A673 (cell line): ENCODE results near the gene OR14A2. TPM values are rescaled to one million over a fixed set of nuclear protein-coding genes. Genes with fewer than 3 reads are reported as not detected.

Source experiments
- BruUV-seq: library from RNA; stranded (reverse); fragments of 400-500 nt; replicated peaks from 2 replicates; lab custom pipeline; 2021; lab: Mats Ljungman, UMichigan
- CTCF ChIA-PET: fragments of 300-600 bp; sonication (Branson Sonifier 250); formaldehyde crosslinking; loops from one replicate; lab custom pipeline; 2022; ENCODE audit warnings: antibody characterized with exemption; lab: Charles Lee
- POLR2A ChIA-PET: fragments of 300-600 bp; sonication (Branson Sonifier 250); formaldehyde crosslinking; loops from one replicate; lab custom pipeline; 2022; ENCODE audit warnings: antibody characterized with exemption; ENCODE audit not compliant: low non-redundant PET; lab: Charles Lee
- DNase-seq: peaks from one replicate; pipeline ENCODE4 v3.0.0-alpha.2; 2015; ENCODE audit warnings: low spot score
- H3K27ac ChIP-seq: fragments of 200-600 bp; sonication (generic); 2 replicates; pipeline ENCODE4 v1.5.1; 2016; ENCODE audit warnings: mixed run types, low read depth, mild to moderate bottlenecking, mixed read lengths, antibody characterized with exemption, low read length; ENCODE audit not compliant: poor library complexity, severe bottlenecking
- H3K27me3 ChIP-seq: fragments of 200-600 bp; sonication (generic); replicated peaks from 2 replicates; pipeline ENCODE4 v1.6.1; 2017; ENCODE audit warnings: mixed run types, low read depth, mild to moderate bottlenecking, mixed read lengths, antibody characterized with exemption, low read length; ENCODE audit not compliant: insufficient read depth, poor library complexity
- H3K36me3 ChIP-seq: fragments of 200-600 bp; sonication (generic); 2 replicates; pipeline ENCODE4 v1.6.1; 2016; ENCODE audit warnings: mixed run types, mild to moderate bottlenecking, mixed read lengths, antibody characterized with exemption, low read length; ENCODE audit not compliant: insufficient read depth, poor library complexity, severe bottlenecking
- H3K4me1 ChIP-seq: fragments of 200-600 bp; sonication (generic); 2 replicates; pipeline ENCODE4 v1.6.1; 2017; ENCODE audit warnings: mixed run types, mild to moderate bottlenecking, mixed read lengths, antibody characterized with exemption, low read length; ENCODE audit not compliant: insufficient read depth, poor library complexity, severe bottlenecking
- H3K4me3 ChIP-seq: fragments of 200-600 bp; sonication (generic); 2 replicates; pipeline ENCODE4 v1.5.1; 2016; ENCODE audit warnings: low read depth, mixed run types, mild to moderate bottlenecking, mixed read lengths, low read length; ENCODE audit not compliant: poor library complexity, severe bottlenecking
- H3K9me3 ChIP-seq: fragments of 200-600 bp; sonication (generic); 2 replicates; pipeline ENCODE4 v1.6.1; 2016; ENCODE audit warnings: mixed run types, low read depth, mild to moderate bottlenecking, mixed read lengths, antibody characterized with exemption, low read length; ENCODE audit not compliant: poor library complexity, severe bottlenecking
- CTCF ChIP-seq: fragments of 300-800, 200-600 bp; sonication (generic); conservative IDR thresholded peaks from 2 replicates; pipeline ENCODE4 v1.5.1; 2017; ENCODE audit warnings: low read depth, mild to moderate bottlenecking, antibody characterized with exemption, low read length, moderate library complexity, mixed read lengths
- EZH2 ChIP-seq: fragments of 200-600 bp; sonication (generic); IDR thresholded peaks from 2 replicates; pipeline ENCODE4 v1.6.1; 2017; ENCODE audit warnings: borderline replicate concordance, low read depth, mild to moderate bottlenecking, mixed read lengths, antibody characterized with exemption, low read length; ENCODE audit not compliant: poor library complexity, severe bottlenecking
- intact Hi-C: fragments of 100-400 bp; cut with micrococcal nuclease; formaldehyde crosslinking; loops from one replicate; pipeline ENCODE4 v1.10.0; 2022; ENCODE audit not compliant: unreplicated experiment
- total RNA-seq: library from RNA; stranded (reverse); gene quantifications from 2 replicates; pipeline ENCODE4 v1.2.3, GENCODE V29; 2021

Gene OR14A2
- total RNA-seq, 1 experiment from 2014 or later: not detected

DNA sequence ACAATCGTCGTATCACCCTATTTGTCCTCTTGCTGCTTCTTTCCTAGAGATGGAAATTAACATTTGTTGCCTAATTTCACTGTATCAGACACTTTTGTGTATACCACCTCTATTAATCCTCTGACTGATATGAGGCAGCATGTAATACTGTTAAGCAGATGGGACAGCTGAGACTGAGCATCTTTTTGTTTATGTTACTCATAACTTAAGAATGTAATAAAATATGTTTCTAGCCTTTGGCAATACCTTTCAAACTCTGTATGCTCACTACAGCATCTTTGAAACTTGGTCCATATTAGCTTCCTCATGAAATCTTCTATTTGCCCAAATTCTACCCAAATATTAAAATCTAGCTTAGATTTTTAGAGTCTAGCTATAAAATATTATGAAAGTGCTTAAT lies 7.2 kb downstream of the OR14A2 start:
- intact Hi-C loops: no loop called here
- no peaks in the 10 kb centered on the region for H3K36me3 ChIP-seq
- DNase-seq: no peak
- no peaks in the 10 kb centered on the region for H3K27me3 ChIP-seq
- TF ChIP-seq EZH2 (no peak), CTCF (no peak)
- H3K4me1 ChIP-seq: no peaks in the 10 kb centered on the region
- no peak overlapping the region for H3K27ac ChIP-seq
- POLR2A ChIA-PET: no interaction called here
- H3K9me3 ChIP-seq: peaks cover 5% of the 10 kb centered on the region
- CTCF ChIA-PET: no interaction called here
- no TSS peak for BruUV-seq
- no peak overlapping the region for H3K4me3 ChIP-seq

DNA sequence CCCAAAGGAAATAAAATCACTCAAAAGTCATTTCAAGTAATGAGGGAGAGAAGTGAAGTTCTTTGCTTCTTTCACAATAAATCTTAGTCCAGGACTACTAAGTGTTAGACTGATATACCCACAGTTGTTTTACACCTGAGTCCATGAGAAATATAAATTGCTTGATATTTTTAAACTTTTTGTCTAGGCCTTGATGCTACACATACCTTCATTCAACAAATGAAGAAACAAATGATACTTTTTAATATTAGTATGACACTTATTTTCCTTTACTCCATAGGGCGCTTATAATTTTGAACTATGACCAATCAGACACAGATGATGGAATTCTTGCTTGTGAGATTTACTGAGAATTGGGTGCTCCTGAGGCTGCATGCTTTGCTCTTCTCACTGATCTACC lies 9.6 kb downstream of the OR14A2 start, which contains the start of gene OR14K1:
Gene OR14K1, plus strand, starts transcription at position 301 of the 400 bp plus-strand sequence. Its CDS starts 0 bp downstream, at position 301.
- TF ChIP-seq EZH2: no peak
- no peak for TF ChIP-seq CTCF
- H3K4me1 ChIP-seq: no peaks in the 10 kb centered on the region
- no peaks in the 10 kb centered on the region for H3K27me3 ChIP-seq
- no peak for DNase-seq
- BruUV-seq: no TSS peak
- peaks cover 2% of the 10 kb centered on the region for H3K9me3 ChIP-seq
- H3K36me3 ChIP-seq: no peaks in the 10 kb centered on the region
- CTCF ChIA-PET: no interaction called here
- H3K27ac ChIP-seq: no peak within 1 kb of the TSS
- intact Hi-C loops: no loop called here
- POLR2A ChIA-PET: no interaction called here
- H3K4me3 ChIP-seq: no peak within 1 kb of the TSS

GRCh38 chr1:247721222-247721621 lies 26.7 kb downstream of the OR14A2 start:
- BruUV-seq: no TSS peak
- TF ChIP-seq CTCF (no peak), EZH2 (no peak)
- Histone ChIP-seq H3K27ac (no peak overlapping the region), H3K36me3 (no peaks in the 10 kb centered on the region), H3K9me3 (peaks cover 21% of the 10 kb centered on the region), H3K4me1 (no peaks in the 10 kb centered on the region), H3K27me3 (no peaks in the 10 kb centered on the region), H3K4me3 (no peak overlapping the region)
- POLR2A ChIA-PET: no interaction called here
- DNase-seq: no peak
- CTCF ChIA-PET: no interaction called here
- intact Hi-C loops: no loop called here
